ENCODE data around the gene TAAR6. TPM values are rescaled to one million over a fixed set of nuclear protein-coding genes. Genes with fewer than 3 reads are reported as not detected.

Gene TAAR6, protein sequence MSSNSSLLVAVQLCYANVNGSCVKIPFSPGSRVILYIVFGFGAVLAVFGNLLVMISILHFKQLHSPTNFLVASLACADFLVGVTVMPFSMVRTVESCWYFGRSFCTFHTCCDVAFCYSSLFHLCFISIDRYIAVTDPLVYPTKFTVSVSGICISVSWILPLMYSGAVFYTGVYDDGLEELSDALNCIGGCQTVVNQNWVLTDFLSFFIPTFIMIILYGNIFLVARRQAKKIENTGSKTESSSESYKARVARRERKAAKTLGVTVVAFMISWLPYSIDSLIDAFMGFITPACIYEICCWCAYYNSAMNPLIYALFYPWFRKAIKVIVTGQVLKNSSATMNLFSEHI
- total RNA-seq (not detected), polyA plus RNA-seq (not detected)

DNA sequence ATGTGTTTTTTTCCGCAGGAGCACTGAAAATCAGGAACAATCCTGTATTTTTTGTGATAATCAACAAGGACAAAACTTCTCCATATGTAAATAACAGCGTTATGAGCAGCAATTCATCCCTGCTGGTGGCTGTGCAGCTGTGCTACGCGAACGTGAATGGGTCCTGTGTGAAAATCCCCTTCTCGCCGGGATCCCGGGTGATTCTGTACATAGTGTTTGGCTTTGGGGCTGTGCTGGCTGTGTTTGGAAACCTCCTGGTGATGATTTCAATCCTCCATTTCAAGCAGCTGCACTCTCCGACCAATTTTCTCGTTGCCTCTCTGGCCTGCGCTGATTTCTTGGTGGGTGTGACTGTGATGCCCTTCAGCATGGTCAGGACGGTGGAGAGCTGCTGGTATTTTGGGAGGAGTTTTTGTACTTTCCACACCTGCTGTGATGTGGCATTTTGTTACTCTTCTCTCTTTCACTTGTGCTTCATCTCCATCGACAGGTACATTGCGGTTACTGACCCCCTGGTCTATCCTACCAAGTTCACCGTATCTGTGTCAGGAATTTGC lies at the start of gene TAAR6:
TSS of gene TAAR6 (plus strand) at position 102 of the 557 bp plus-strand sequence. CDS start at position 102, 0 bp downstream.
- Histone ChIP-seq H3K27me3 (no peaks in the 10 kb centered on the region), H3K4me1 (no peaks in the 10 kb centered on the region), H3K9me3 (no peaks in the 10 kb centered on the region), H3K27ac (no peak within 1 kb of the TSS), H3K36me3 (no peaks in the 10 kb centered on the region), H3K4me3 (no peak within 1 kb of the TSS)
- TF ChIP-seq POLR2A (IDR thresholded peaks at IDR 0.05) (no peak), EP300 (IDR thresholded peaks at IDR 0.05) (no peak), POLR2AphosphoS5 (IDR thresholded peaks at IDR 0.05) (no peak)
- TF ChIP-seq, protein P1, sequence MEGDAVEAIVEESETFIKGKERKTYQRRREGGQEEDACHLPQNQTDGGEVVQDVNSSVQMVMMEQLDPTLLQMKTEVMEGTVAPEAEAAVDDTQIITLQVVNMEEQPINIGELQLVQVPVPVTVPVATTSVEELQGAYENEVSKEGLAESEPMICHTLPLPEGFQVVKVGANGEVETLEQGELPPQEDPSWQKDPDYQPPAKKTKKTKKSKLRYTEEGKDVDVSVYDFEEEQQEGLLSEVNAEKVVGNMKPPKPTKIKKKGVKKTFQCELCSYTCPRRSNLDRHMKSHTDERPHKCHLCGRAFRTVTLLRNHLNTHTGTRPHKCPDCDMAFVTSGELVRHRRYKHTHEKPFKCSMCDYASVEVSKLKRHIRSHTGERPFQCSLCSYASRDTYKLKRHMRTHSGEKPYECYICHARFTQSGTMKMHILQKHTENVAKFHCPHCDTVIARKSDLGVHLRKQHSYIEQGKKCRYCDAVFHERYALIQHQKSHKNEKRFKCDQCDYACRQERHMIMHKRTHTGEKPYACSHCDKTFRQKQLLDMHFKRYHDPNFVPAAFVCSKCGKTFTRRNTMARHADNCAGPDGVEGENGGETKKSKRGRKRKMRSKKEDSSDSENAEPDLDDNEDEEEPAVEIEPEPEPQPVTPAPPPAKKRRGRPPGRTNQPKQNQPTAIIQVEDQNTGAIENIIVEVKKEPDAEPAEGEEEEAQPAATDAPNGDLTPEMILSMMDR (IDR thresholded peaks at IDR 0.05), result no peak
- intact Hi-C loops (cut with DNase I), result no loop called here
- no peak for DNase-seq
- 81 to 83% methylated on average over 15 of the region's 15 CpGs for WGBS, 2 donors

DNA sequence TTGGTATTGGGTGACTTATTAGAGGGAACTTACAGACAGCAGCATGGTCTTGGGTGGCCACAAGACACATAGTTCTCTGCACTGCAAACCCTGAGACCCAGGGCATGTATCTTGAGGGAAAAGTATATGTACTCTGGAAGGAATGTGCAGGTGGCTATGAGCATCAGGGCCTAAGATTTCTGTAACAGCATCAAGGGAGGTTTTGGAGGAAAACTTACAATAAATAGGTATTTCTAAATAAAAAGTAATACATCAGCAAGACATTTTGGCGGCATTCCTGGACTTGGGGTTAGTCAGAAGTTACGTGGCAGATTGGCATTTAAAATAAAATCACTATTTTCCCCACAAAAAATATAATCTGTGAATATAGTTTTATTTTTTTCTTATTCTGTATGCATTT lies 49.2 kb upstream of the TAAR6 start:
- no peak overlapping the region for H3K27ac ChIP-seq
- H3K4me3 ChIP-seq, result no peak overlapping the region
- no peaks in the 10 kb centered on the region for H3K36me3 ChIP-seq
- TF ChIP-seq POLR2A (IDR thresholded peaks at IDR 0.05) (no peak), EP300 (IDR thresholded peaks at IDR 0.05) (no peak), POLR2AphosphoS5 (IDR thresholded peaks at IDR 0.05) (no peak)
- TF ChIP-seq, protein P1 (IDR thresholded peaks at IDR 0.05), result no peak
- DNase-seq, result no peak
- intact Hi-C loops (cut with DNase I), result no loop called here
- H3K4me1 ChIP-seq, result no peaks in the 10 kb centered on the region
- no peaks in the 10 kb centered on the region for H3K9me3 ChIP-seq
- no peaks in the 10 kb centered on the region for H3K27me3 ChIP-seq
- WGBS, 2 donors, result 49 to 50% methylated on average over 2 of the region's 2 CpGs

DNA sequence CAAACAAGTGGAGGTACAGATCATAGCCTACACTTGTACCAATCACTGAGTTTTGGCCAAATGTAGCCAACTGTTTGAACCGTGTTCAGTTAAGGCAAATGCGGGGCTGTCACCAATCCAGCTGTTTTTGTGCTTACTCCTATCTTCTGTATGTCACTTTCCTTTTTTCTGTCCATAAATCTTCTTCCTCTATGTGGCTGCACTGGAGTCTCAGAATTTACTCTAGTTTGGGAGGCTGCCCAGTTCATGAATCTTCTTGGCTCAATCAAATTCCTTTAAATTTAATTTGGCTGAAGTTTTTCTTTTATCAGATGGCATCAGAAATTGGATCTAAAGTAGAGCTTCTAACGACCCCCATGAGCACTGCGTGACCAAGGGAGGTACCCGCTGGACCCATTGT lies 45.5 kb upstream of the TAAR6 start:
- 83 to 88% methylated on average over 5 of the region's 5 CpGs for WGBS, 2 donors

DNA sequence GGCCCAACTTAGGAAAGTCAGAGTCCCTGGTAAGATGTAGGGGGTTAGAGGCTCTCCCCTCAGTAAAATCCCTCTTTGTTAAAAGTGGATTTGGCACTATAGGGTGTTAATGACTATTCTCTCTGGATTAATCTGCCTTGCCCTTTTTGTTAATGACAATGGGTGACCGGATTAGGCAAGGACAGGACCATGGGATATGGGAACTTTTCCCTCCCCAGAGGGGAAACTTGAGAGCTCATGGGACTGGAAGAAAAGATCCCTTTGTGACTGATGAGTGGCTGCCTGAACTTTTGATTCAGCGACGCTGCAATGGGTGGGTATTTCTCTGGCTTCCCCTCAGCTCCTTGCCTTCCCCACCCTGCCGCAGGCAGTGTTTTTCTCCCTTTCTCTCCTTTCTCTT lies 44.3 kb upstream of the TAAR6 start:
- no peak overlapping the region for H3K27ac ChIP-seq

More for the DNA sequence above, 45.5 kb upstream of the TAAR6 start:
- H3K4me1 ChIP-seq, result no peaks in the 10 kb centered on the region
- no peak overlapping the region for H3K4me3 ChIP-seq
- TF ChIP-seq, protein P1 (IDR thresholded peaks at IDR 0.05), result no peak
- TF ChIP-seq EP300 (IDR thresholded peaks at IDR 0.05) (no peak), POLR2AphosphoS5 (IDR thresholded peaks at IDR 0.05) (no peak), POLR2A (IDR thresholded peaks at IDR 0.05) (no peak)
- DNase-seq, result no peak
- no peaks in the 10 kb centered on the region for H3K36me3 ChIP-seq
- H3K9me3 ChIP-seq, result no peaks in the 10 kb centered on the region
- no peaks in the 10 kb centered on the region for H3K27me3 ChIP-seq
- no peak overlapping the region for H3K27ac ChIP-seq
- intact Hi-C loops (cut with DNase I), result no loop called here

DNA sequence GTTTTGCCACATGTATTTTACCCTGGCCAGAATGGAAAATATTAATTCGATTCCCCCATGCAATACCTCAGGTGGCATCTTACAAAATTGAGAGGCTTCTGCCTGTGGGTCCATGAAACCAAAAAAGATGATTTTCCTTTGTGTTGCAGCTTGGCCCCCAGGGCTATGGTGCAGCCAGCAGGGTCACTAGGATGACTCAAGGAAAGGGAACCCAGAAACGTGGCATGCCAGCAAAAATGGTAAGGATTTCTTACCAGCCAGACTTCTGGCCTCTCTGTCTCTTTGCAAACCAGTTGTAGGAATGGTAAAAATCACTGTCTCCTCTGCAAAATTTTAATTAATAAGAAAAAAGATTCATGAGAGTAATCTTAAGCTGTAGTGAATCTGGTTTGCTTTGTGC lies 43.7 kb upstream of the TAAR6 start:
- intact Hi-C loops (cut with DNase I), result no loop called here
- WGBS, 2 donors, result 78 to 80% methylated on average over 2 of the region's 2 CpGs

More for the DNA sequence above, 44.3 kb upstream of the TAAR6 start:
- H3K4me3 ChIP-seq, result no peak overlapping the region
- no peak for DNase-seq
- H3K27me3 ChIP-seq, result no peaks in the 10 kb centered on the region
- H3K9me3 ChIP-seq, result no peaks in the 10 kb centered on the region
- intact Hi-C loops (cut with DNase I), result no loop called here
- no peaks in the 10 kb centered on the region for H3K36me3 ChIP-seq
- no peaks in the 10 kb centered on the region for H3K4me1 ChIP-seq
- TF ChIP-seq EP300 (IDR thresholded peaks at IDR 0.05), result no peak
- WGBS, 2 donors, result 74 to 94% methylated on average over 4 of the region's 4 CpGs

More for the DNA sequence above, 43.7 kb upstream of the TAAR6 start:
- Histone ChIP-seq H3K27me3 (no peaks in the 10 kb centered on the region), H3K4me1 (no peaks in the 10 kb centered on the region), H3K27ac (no peak overlapping the region), H3K4me3 (no peak overlapping the region), H3K36me3 (no peaks in the 10 kb centered on the region), H3K9me3 (no peaks in the 10 kb centered on the region)
- TF ChIP-seq EP300 (IDR thresholded peaks at IDR 0.05) (no peak), POLR2A (IDR thresholded peaks at IDR 0.05) (no peak), POLR2AphosphoS5 (IDR thresholded peaks at IDR 0.05) (no peak)
- TF ChIP-seq, protein P1 (IDR thresholded peaks at IDR 0.05), result no peak
- DNase-seq, result no peak

All from sigmoid colon (tissue), 7 donors.